Caco-2 (cell line): Measurements from ENCODE around the gene KCNE4. TPM values are rescaled to one million over a fixed set of nuclear protein-coding genes. Genes with fewer than 3 reads are reported as not detected.

Source experiments
- BruUV-seq: library from RNA; stranded (reverse); fragments of 400-500 nt; replicated peaks from 2 replicates; lab custom pipeline; 2021; lab: Mats Ljungman, UMichigan
- CTCF ChIA-PET: fragments of 300-600 bp; sonication (Branson Sonifier 250); formaldehyde crosslinking; loops from one replicate; lab custom pipeline; 2022; ENCODE audit warnings: antibody characterized with exemption; lab: Charles Lee
- POLR2A ChIA-PET: fragments of 300-600 bp; sonication (Branson Sonifier 250); formaldehyde crosslinking; loops from one replicate; lab custom pipeline; 2022; ENCODE audit warnings: antibody characterized with exemption; lab: Charles Lee
- DNase-seq, 2 experiments: peaks; one replicate each; pipeline versions ENCODE4 v3.0.0 to v3.0.0-alpha.2; 2020 to 2022
- H3K27me3 ChIP-seq: replicated peaks from 2 replicates; pipeline ENCODE4 v1.6.0; 2011; ENCODE audit warnings: low read length; ENCODE audit not compliant: control insufficient read depth, insufficient read depth
- H3K36me3 ChIP-seq: 2 replicates; pipeline ENCODE4 v1.5.1; 2011; ENCODE audit warnings: low read length; ENCODE audit not compliant: control insufficient read depth, insufficient read depth
- H3K4me1 ChIP-seq: fragments of 250-450 bp; sonication (Bioruptor Pico); 2 replicates; pipeline ENCODE4 v1.5.1; 2020; ENCODE audit warnings: mild to moderate bottlenecking
- H3K4me3 ChIP-seq: 2 replicates; pipeline ENCODE4 v1.5.1; 2011; ENCODE audit warnings: low read depth, mild to moderate bottlenecking, control low read depth, low read length
- H3K9me3 ChIP-seq: fragments of 250-450 bp; sonication (Bioruptor Pico); 2 replicates; pipeline ENCODE4 v1.5.1; 2020; ENCODE audit warnings: mild to moderate bottlenecking, moderate library complexity
- H3K27ac Mint-ChIP-seq: one replicate; pipeline ENCODE4 v1.8.0; 2022; ENCODE audit warnings: mixed read lengths; ENCODE audit not compliant: unreplicated experiment
- H3K27me3 Mint-ChIP-seq: one replicate; pipeline ENCODE4 v1.8.0; 2022; ENCODE audit warnings: mixed read lengths; ENCODE audit not compliant: insufficient read depth, unreplicated experiment
- H3K36me3 Mint-ChIP-seq: one replicate; pipeline ENCODE4 v1.8.0; 2022; ENCODE audit warnings: mild to moderate bottlenecking, mixed read lengths; ENCODE audit not compliant: insufficient read depth, unreplicated experiment
- H3K4me1 Mint-ChIP-seq: one replicate; pipeline ENCODE4 v1.8.0; 2022; ENCODE audit warnings: low read depth, mixed read lengths; ENCODE audit not compliant: unreplicated experiment
- H3K4me3 Mint-ChIP-seq: one replicate; pipeline ENCODE4 v1.8.0; 2022; ENCODE audit warnings: mild to moderate bottlenecking, moderate library complexity, mixed read lengths; ENCODE audit not compliant: unreplicated experiment
- H3K9me3 Mint-ChIP-seq: one replicate; pipeline ENCODE4 v1.8.0; 2022; ENCODE audit warnings: mixed read lengths; ENCODE audit not compliant: unreplicated experiment
- intact Hi-C: fragments of 100-400 bp; cut with micrococcal nuclease; formaldehyde crosslinking; loops from one replicate; pipeline ENCODE4 v1.10.0; 2022; ENCODE audit not compliant: unreplicated experiment
- total RNA-seq: library from RNA; stranded (reverse); gene quantifications from 2 replicates; pipeline ENCODE4 v1.2.3, GENCODE V29; 2022
- TF ChIP-seq, protein P1 (sequence below), 2 experiments: fragments of 200-600 bp in 1 of 2; IDR thresholded peaks; 1 replicate in 1 of 2; 2 replicates in 1 of 2; pipeline versions ENCODE4 v1.5.1 to v1.8.0; 2011 to 2022; ENCODE audit warnings: antibody characterized with exemption in 1 of 2, control low read depth in 1 of 2, inconsistent platforms in 1 of 2, low read depth in 1 of 2, low read length in 1 of 2, mild to moderate bottlenecking in 1 of 2, moderate library complexity in 1 of 2; ENCODE audit not compliant: insufficient read depth in 1 of 2, severe bottlenecking in 1 of 2, unreplicated experiment in 1 of 2

KCNE4 gene
- total RNA-seq, 1 experiment from 2014 or later = not detected

GRCh38 chr2:223092667-223093066 is 40.7 kb downstream of the KCNE4 start:
- no TSS peak for BruUV-seq
- TF ChIP-seq, protein P1, sequence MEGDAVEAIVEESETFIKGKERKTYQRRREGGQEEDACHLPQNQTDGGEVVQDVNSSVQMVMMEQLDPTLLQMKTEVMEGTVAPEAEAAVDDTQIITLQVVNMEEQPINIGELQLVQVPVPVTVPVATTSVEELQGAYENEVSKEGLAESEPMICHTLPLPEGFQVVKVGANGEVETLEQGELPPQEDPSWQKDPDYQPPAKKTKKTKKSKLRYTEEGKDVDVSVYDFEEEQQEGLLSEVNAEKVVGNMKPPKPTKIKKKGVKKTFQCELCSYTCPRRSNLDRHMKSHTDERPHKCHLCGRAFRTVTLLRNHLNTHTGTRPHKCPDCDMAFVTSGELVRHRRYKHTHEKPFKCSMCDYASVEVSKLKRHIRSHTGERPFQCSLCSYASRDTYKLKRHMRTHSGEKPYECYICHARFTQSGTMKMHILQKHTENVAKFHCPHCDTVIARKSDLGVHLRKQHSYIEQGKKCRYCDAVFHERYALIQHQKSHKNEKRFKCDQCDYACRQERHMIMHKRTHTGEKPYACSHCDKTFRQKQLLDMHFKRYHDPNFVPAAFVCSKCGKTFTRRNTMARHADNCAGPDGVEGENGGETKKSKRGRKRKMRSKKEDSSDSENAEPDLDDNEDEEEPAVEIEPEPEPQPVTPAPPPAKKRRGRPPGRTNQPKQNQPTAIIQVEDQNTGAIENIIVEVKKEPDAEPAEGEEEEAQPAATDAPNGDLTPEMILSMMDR (IDR thresholded peaks at IDR 0.05; ENCODE audit: insufficient read depth in 1 of 2, low read depth in 1 of 2, low read length in 1 of 2, severe bottlenecking in 1 of 2, unreplicated experiment in 1 of 2) = no peak
- Histone ChIP-seq H3K9me3 (no peaks in the 10 kb centered on the region), H3K27me3 (no peaks in the 10 kb centered on the region), H3K4me3 (no peak overlapping the region), H3K4me1 (no peaks in the 10 kb centered on the region), H3K36me3 (no peaks in the 10 kb centered on the region)
- CTCF ChIA-PET = no interaction called here
- intact Hi-C loops = loop anchor here (1.0 kb wide), 1 partner anchor 8 kb away; no protein-coding TSS in a partner anchor
- Mint-ChIP-seq H3K4me3 (no peak overlapping the region), H3K27ac (no peak overlapping the region), H3K9me3 (no peaks in the 10 kb centered on the region), H3K4me1 (no peaks in the 10 kb centered on the region), H3K36me3 (no peaks in the 10 kb centered on the region), H3K27me3 (no peaks in the 10 kb centered on the region)
- POLR2A ChIA-PET = no interaction called here
- DNase-seq = no peak

DNA sequence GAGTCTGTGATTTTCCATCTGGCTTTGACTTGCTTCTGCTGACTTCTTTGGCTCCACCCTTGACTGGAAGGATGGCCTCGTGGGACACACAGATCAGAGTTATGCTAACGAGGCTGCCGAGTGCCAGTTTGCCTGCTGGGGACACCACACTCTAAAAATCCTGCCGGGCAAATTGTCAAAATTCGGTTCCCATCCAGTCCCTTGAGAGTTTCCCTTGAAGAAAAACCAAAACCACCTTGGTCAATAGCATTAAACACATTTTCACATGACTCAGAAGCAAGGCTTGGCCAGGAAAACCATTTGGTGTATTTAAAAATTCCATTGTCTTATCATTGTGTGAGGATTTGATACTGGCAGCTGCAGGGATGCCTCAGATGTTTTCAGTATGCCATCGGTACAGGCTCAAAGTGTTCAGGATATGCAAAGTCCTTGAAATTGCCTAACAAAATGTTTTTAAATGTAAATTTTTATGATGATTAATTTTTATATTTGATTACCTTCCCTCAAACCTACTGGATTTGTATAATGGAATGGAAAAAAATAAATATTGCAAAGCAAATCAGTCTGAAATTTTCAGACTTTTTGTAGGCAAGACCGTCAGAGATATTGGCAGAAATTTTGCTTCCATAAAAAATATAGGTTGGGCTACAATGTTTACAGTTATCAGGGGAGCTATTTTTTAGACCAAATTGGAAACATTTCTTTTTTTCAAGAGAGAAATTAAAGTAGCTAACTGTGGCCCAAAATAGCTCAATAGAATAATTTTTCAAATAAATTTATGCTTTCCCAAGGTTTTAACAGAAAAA is 41.6 kb downstream of the KCNE4 start:
- no peak overlapping the region for H3K4me3 Mint-ChIP-seq
- POLR2A ChIA-PET = no interaction called here
- CTCF ChIA-PET = interaction anchor here (1.3 kb wide), 1 partner anchor 122 kb away, joined by 4 read pairs; no protein-coding TSS in a partner anchor

DNA sequence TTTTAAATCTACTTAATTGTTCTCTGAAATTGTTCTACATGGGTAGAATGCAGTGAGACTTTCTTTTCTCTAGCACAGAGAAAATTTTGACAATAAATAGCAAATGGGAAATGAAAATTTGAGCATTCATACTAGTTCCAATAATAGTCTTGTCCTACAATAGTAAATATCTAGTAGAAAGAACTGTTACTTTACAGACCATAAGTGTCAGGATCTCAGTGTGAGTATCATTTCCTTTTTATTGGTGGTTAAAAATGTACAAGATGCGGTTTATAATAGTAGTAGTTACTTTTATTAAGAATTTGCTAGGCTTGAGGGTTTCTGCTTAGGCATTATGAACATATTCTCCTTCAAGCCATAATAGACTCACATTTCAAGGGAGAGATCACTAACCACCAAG is 43.2 kb downstream of the KCNE4 start:
- TF ChIP-seq, protein P1 (IDR thresholded peaks at IDR 0.05; ENCODE audit: insufficient read depth in 1 of 2, low read depth in 1 of 2, low read length in 1 of 2, severe bottlenecking in 1 of 2, unreplicated experiment in 1 of 2) = no peak
- Mint-ChIP-seq H3K27ac (no peak overlapping the region), H3K4me3 (no peak overlapping the region), H3K27me3 (peaks cover 4% of the 10 kb centered on the region), H3K36me3 (no peaks in the 10 kb centered on the region), H3K4me1 (no peaks in the 10 kb centered on the region), H3K9me3 (no peaks in the 10 kb centered on the region)
- no peaks in the 10 kb centered on the region for H3K4me1 ChIP-seq
- intact Hi-C loops = no loop called here
- no peak overlapping the region for H3K4me3 ChIP-seq
- DNase-seq = no peak
- ChIA-PET CTCF (interaction anchor here (1.3 kb wide), 1 partner anchor 123 kb away, joined by 4 read pairs; no protein-coding TSS in a partner anchor), POLR2A (no interaction called here)
- H3K27me3 ChIP-seq = no peaks in the 10 kb centered on the region
- no peaks in the 10 kb centered on the region for H3K36me3 ChIP-seq
- no TSS peak for BruUV-seq
- H3K9me3 ChIP-seq = no peaks in the 10 kb centered on the region

More for the DNA sequence above, 41.6 kb downstream of the KCNE4 start:
- Mint-ChIP-seq H3K4me1 (no peaks in the 10 kb centered on the region), H3K27me3 (peaks cover 4% of the 10 kb centered on the region), H3K36me3 (no peaks in the 10 kb centered on the region), H3K27ac (no peak overlapping the region), H3K9me3 (no peaks in the 10 kb centered on the region)
- TF ChIP-seq, protein P1 (IDR thresholded peaks at IDR 0.05; ENCODE audit: insufficient read depth in 1 of 2, low read depth in 1 of 2, low read length in 1 of 2, severe bottlenecking in 1 of 2, unreplicated experiment in 1 of 2) = no peak
- Histone ChIP-seq H3K27me3 (no peaks in the 10 kb centered on the region), H3K9me3 (no peaks in the 10 kb centered on the region), H3K4me1 (no peaks in the 10 kb centered on the region), H3K4me3 (no peak overlapping the region), H3K36me3 (no peaks in the 10 kb centered on the region)
- intact Hi-C loops = no loop called here
- BruUV-seq = no TSS peak
- no peak for DNase-seq
